WTC11 (cell line): Measurements from ENCODE around the gene MYOCOS. TPM values are rescaled to one million over a fixed set of nuclear protein-coding genes. Genes with fewer than 3 reads are reported as not detected.

Source experiments
- ATAC-seq: fragments of 200-7000 bp; cut with Tn5 transposase; 2 replicates; pipeline ENCODE4 v1.10.0; 2021; ENCODE audit warnings: mild to moderate bottlenecking, moderate library complexity
- CTCF ChIA-PET: fragments of 300-600 bp; sonication (Branson Sonifier 250); formaldehyde crosslinking; loops from one replicate; lab custom pipeline; 2021; ENCODE audit warnings: antibody characterized with exemption; lab: Charles Lee
- POLR2A ChIA-PET: fragments of 350-600 bp; sonication (Branson Sonifier 250); formaldehyde crosslinking; loops from one replicate; lab custom pipeline; 2021; ENCODE audit warnings: antibody characterized with exemption; lab: Charles Lee
- DNase-seq: peaks from one replicate; pipeline ENCODE4 v3.0.0; 2021; ENCODE audit warnings: low spot score
- H3K27ac Mint-ChIP-seq: 2 replicates; pipeline ENCODE4 v1.8.0; 2021; ENCODE audit warnings: mixed read lengths
- H3K27me3 Mint-ChIP-seq: 2 replicates; pipeline ENCODE4 v1.8.0; 2021; ENCODE audit warnings: low read depth, mild to moderate bottlenecking, moderate library complexity, mixed read lengths
- H3K36me3 Mint-ChIP-seq: 2 replicates; pipeline ENCODE4 v1.8.0; 2021; ENCODE audit warnings: mixed read lengths
- H3K4me1 Mint-ChIP-seq: 2 replicates; pipeline ENCODE4 v1.8.0; 2022; ENCODE audit warnings: mixed read lengths
- H3K4me3 Mint-ChIP-seq: 2 replicates; pipeline ENCODE4 v1.8.0; 2021; ENCODE audit warnings: mild to moderate bottlenecking, moderate library complexity, mixed read lengths
- H3K9me3 Mint-ChIP-seq: 2 replicates; pipeline ENCODE4 v1.8.0; 2021; ENCODE audit warnings: mixed read lengths
- ELF4 ChIP-seq: sonication (generic); formaldehyde crosslinking; IDR thresholded peaks from 2 replicates; pipeline ENCODE4 v1.8.1; 2022; ENCODE audit warnings: low read depth, mild to moderate bottlenecking, moderate library complexity, missing genetic modification reagents
- EMX1 ChIP-seq: fragments of 250-450 bp; sonication (Bioruptor Pico); IDR thresholded peaks from 2 replicates; pipeline ENCODE4 v1.8.0; 2021; ENCODE audit warnings: mild to moderate bottlenecking
- JUN ChIP-seq: sonication (generic); formaldehyde crosslinking; IDR thresholded peaks from 2 replicates; pipeline ENCODE4 v1.8.0; 2023; ENCODE audit warnings: mild to moderate bottlenecking, missing genetic modification reagents
- KAT7 ChIP-seq: sonication (generic); formaldehyde crosslinking; IDR thresholded peaks from 2 replicates; pipeline ENCODE4 v1.8.1; 2023; ENCODE audit warnings: missing genetic modification reagents, mild to moderate bottlenecking, borderline replicate concordance
- NR1H2 ChIP-seq: sonication (generic); formaldehyde crosslinking; IDR thresholded peaks from 2 replicates; pipeline ENCODE4 v1.9.0; 2021; ENCODE audit warnings: mild to moderate bottlenecking, moderate library complexity, missing genetic modification reagents
- NR2C2 ChIP-seq: sonication (generic); formaldehyde crosslinking; IDR thresholded peaks from 2 replicates; pipeline ENCODE4 v1.8.0; 2022; ENCODE audit warnings: mild to moderate bottlenecking, missing genetic modification reagents
- NR3C1 ChIP-seq: sonication (generic); formaldehyde crosslinking; conservative IDR thresholded peaks from 2 replicates; pipeline ENCODE4 v1.8.1; 2023; ENCODE audit warnings: low read depth, mild to moderate bottlenecking, missing genetic modification reagents
- SMAD4 ChIP-seq: sonication (generic); formaldehyde crosslinking; IDR thresholded peaks from 2 replicates; pipeline ENCODE4 v1.8.0; 2022; ENCODE audit warnings: mild to moderate bottlenecking, missing genetic modification reagents
- ZNF219 ChIP-seq: sonication (generic); formaldehyde crosslinking; IDR thresholded peaks from 2 replicates; pipeline ENCODE4 v1.8.0; 2023; ENCODE audit warnings: missing genetic modification reagents, mild to moderate bottlenecking, borderline replicate concordance
- ZNF317 ChIP-seq: sonication (generic); formaldehyde crosslinking; IDR thresholded peaks from 2 replicates; pipeline ENCODE4 v1.8.1; 2023; ENCODE audit warnings: low read depth, mild to moderate bottlenecking, moderate library complexity, missing genetic modification reagents, borderline replicate concordance
- ZNF671 ChIP-seq: fragments of 250-450 bp; sonication (Bioruptor Pico); IDR thresholded peaks from 2 replicates; pipeline ENCODE4 v1.8.0; 2021; ENCODE audit warnings: mild to moderate bottlenecking
- total RNA-seq: library from RNA; stranded (reverse); gene quantifications from 3 replicates; pipeline ENCODE4 v1.2.3, GENCODE V29; 2021
- TF ChIP-seq, protein P1 (sequence below): sonication (generic); formaldehyde crosslinking; IDR thresholded peaks from 2 replicates; pipeline ENCODE4 v1.8.1; 2022; ENCODE audit warnings: low read depth, mild to moderate bottlenecking, moderate library complexity, missing genetic modification reagents, borderline replicate concordance
- TF ChIP-seq, protein P2 (sequence below): sonication (generic); formaldehyde crosslinking; IDR thresholded peaks from 2 replicates; pipeline ENCODE4 v1.8.1; 2023; ENCODE audit warnings: mild to moderate bottlenecking, moderate library complexity, missing genetic modification reagents
- TF ChIP-seq, protein P3 (sequence below): sonication (generic); formaldehyde crosslinking; conservative IDR thresholded peaks from 2 replicates; pipeline ENCODE4 v1.8.1; 2023; ENCODE audit warnings: mild to moderate bottlenecking, low read depth, missing genetic modification reagents, moderate library complexity
- TF ChIP-seq, protein P4 (sequence below): sonication (generic); formaldehyde crosslinking; IDR thresholded peaks from 2 replicates; pipeline ENCODE4 v1.8.0; 2022; ENCODE audit warnings: missing genetic modification reagents
- TF ChIP-seq, protein P5 (sequence below): sonication (generic); formaldehyde crosslinking; IDR thresholded peaks from 2 replicates; pipeline ENCODE4 v1.8.0; 2023; ENCODE audit warnings: missing genetic modification reagents, mild to moderate bottlenecking, borderline replicate concordance

MYOCOS gene
- total RNA-seq, 1 experiment from 2014 or later = not detected

DNA sequence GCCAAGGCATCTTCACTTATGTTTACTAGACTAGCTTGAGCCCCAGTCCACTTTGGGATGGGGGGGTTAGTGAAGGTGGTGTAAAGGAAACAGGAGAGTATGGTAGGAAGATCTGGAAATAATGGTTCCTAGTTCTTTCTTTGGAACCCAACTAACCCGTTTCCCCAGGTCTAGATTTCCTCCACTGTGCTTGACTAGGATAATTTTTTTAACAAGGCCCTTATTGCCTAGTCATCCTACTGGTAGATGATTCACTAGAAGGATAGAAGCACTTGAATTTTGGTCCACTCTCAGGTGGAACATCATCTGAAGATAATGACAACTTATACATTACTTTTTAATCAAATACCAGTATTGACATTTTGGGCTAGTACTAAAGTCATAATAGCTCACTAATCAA lies 45.9 kb upstream of the MYOCOS start (continued):
- TF ChIP-seq, protein P1, sequence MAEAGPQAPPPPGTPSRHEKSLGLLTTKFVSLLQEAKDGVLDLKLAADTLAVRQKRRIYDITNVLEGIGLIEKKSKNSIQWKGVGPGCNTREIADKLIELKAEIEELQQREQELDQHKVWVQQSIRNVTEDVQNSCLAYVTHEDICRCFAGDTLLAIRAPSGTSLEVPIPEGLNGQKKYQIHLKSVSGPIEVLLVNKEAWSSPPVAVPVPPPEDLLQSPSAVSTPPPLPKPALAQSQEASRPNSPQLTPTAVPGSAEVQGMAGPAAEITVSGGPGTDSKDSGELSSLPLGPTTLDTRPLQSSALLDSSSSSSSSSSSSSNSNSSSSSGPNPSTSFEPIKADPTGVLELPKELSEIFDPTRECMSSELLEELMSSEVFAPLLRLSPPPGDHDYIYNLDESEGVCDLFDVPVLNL (CRISPR knock-in tag) = no peak

DNA sequence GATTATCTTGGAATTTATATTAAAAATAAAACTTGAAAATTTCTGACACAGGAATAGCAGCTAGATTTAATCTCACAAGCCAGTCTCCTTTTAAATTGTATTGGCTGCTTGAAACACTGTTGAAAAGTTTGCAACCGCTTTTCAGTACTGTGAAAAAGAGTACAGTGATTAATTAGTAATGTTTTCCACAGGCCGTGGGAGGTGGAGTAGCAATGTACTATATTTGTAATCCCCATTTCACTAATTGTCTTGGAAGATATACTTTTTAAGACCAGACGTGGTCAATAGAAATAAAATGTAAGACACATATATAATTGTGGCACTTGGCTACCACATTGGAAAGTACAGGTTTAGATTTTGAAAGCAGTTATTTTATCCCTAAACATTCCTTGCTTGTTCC lies 40.8 kb upstream of the MYOCOS start:
- TF ChIP-seq EMX1 (CRISPR knock-in tag) (no peak), NR1H2 (CRISPR knock-in tag) (no peak)
- no peak overlapping the region for H3K27ac Mint-ChIP-seq
- CTCF ChIA-PET = interaction anchor here (1.0 kb wide), 1 partner anchor 135 kb away, joined by 3 read pairs; no protein-coding TSS in a partner anchor
- no peaks in the 10 kb centered on the region for H3K27me3 Mint-ChIP-seq
- ATAC-seq = no peak
- DNase-seq = no peak
- H3K9me3 Mint-ChIP-seq = no peaks in the 10 kb centered on the region
- peaks cover 73% of the 10 kb centered on the region for H3K36me3 Mint-ChIP-seq
- H3K4me1 Mint-ChIP-seq = no peaks in the 10 kb centered on the region
- no peak overlapping the region for H3K4me3 Mint-ChIP-seq
- POLR2A ChIA-PET = no interaction called here

DNA sequence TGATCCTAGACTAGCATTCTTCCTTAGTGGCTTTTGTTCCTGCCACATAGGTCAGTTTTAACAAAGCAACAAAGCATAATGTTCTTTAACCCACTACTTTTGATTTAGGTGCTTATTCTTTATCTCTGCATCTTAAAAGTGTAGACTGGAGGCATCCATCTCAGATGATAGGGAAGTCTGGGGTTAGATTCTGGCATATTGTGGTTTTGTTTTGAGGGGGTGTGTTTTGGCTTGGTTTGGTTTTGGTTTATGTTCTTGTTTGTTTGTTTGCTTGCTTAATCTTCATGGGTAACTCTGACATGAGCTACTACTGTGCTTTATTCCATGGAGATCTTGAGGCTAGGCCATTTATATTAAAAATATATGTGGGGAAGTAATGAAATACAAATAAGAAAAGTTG lies 40.3 kb upstream of the MYOCOS start:
- no peak overlapping the region for H3K27ac Mint-ChIP-seq
- no peak for TF ChIP-seq ZNF219 (CRISPR knock-in tag)
- no peak for TF ChIP-seq JUN (CRISPR knock-in tag)
- TF ChIP-seq, protein P2, sequence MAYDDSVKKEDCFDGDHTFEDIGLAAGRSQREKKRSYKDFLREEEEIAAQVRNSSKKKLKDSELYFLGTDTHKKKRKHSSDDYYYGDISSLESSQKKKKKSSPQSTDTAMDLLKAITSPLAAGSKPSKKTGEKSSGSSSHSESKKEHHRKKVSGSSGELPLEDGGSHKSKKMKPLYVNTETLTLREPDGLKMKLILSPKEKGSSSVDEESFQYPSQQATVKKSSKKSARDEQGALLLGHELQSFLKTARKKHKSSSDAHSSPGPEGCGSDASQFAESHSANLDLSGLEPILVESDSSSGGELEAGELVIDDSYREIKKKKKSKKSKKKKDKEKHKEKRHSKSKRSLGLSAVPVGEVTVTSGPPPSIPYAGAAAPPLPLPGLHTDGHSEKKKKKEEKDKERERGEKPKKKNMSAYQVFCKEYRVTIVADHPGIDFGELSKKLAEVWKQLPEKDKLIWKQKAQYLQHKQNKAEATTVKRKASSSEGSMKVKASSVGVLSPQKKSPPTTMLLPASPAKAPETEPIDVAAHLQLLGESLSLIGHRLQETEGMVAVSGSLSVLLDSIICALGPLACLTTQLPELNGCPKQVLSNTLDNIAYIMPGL = no peak
- no peak for TF ChIP-seq NR2C2 (CRISPR knock-in tag)
- no peak for TF ChIP-seq ZNF317
- TF ChIP-seq, protein P3, sequence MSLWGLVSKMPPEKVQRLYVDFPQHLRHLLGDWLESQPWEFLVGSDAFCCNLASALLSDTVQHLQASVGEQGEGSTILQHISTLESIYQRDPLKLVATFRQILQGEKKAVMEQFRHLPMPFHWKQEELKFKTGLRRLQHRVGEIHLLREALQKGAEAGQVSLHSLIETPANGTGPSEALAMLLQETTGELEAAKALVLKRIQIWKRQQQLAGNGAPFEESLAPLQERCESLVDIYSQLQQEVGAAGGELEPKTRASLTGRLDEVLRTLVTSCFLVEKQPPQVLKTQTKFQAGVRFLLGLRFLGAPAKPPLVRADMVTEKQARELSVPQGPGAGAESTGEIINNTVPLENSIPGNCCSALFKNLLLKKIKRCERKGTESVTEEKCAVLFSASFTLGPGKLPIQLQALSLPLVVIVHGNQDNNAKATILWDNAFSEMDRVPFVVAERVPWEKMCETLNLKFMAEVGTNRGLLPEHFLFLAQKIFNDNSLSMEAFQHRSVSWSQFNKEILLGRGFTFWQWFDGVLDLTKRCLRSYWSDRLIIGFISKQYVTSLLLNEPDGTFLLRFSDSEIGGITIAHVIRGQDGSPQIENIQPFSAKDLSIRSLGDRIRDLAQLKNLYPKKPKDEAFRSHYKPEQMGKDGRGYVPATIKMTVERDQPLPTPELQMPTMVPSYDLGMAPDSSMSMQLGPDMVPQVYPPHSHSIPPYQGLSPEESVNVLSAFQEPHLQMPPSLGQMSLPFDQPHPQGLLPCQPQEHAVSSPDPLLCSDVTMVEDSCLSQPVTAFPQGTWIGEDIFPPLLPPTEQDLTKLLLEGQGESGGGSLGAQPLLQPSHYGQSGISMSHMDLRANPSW (CRISPR knock-in tag) = no peak
- TF ChIP-seq SMAD4 (CRISPR knock-in tag) = no peak
- no peak for TF ChIP-seq ELF4 (CRISPR knock-in tag)
- no peak for TF ChIP-seq ZNF671 (CRISPR knock-in tag)
- TF ChIP-seq, protein P4, sequence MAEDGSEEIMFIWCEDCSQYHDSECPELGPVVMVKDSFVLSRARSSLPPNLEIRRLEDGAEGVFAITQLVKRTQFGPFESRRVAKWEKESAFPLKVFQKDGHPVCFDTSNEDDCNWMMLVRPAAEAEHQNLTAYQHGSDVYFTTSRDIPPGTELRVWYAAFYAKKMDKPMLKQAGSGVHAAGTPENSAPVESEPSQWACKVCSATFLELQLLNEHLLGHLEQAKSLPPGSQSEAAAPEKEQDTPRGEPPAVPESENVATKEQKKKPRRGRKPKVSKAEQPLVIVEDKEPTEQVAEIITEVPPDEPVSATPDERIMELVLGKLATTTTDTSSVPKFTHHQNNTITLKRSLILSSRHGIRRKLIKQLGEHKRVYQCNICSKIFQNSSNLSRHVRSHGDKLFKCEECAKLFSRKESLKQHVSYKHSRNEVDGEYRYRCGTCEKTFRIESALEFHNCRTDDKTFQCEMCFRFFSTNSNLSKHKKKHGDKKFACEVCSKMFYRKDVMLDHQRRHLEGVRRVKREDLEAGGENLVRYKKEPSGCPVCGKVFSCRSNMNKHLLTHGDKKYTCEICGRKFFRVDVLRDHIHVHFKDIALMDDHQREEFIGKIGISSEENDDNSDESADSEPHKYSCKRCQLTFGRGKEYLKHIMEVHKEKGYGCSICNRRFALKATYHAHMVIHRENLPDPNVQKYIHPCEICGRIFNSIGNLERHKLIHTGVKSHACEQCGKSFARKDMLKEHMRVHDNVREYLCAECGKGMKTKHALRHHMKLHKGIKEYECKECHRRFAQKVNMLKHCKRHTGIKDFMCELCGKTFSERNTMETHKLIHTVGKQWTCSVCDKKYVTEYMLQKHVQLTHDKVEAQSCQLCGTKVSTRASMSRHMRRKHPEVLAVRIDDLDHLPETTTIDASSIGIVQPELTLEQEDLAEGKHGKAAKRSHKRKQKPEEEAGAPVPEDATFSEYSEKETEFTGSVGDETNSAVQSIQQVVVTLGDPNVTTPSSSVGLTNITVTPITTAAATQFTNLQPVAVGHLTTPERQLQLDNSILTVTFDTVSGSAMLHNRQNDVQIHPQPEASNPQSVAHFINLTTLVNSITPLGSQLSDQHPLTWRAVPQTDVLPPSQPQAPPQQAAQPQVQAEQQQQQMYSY (CRISPR knock-in tag) = no peak
- TF ChIP-seq, protein P5, sequence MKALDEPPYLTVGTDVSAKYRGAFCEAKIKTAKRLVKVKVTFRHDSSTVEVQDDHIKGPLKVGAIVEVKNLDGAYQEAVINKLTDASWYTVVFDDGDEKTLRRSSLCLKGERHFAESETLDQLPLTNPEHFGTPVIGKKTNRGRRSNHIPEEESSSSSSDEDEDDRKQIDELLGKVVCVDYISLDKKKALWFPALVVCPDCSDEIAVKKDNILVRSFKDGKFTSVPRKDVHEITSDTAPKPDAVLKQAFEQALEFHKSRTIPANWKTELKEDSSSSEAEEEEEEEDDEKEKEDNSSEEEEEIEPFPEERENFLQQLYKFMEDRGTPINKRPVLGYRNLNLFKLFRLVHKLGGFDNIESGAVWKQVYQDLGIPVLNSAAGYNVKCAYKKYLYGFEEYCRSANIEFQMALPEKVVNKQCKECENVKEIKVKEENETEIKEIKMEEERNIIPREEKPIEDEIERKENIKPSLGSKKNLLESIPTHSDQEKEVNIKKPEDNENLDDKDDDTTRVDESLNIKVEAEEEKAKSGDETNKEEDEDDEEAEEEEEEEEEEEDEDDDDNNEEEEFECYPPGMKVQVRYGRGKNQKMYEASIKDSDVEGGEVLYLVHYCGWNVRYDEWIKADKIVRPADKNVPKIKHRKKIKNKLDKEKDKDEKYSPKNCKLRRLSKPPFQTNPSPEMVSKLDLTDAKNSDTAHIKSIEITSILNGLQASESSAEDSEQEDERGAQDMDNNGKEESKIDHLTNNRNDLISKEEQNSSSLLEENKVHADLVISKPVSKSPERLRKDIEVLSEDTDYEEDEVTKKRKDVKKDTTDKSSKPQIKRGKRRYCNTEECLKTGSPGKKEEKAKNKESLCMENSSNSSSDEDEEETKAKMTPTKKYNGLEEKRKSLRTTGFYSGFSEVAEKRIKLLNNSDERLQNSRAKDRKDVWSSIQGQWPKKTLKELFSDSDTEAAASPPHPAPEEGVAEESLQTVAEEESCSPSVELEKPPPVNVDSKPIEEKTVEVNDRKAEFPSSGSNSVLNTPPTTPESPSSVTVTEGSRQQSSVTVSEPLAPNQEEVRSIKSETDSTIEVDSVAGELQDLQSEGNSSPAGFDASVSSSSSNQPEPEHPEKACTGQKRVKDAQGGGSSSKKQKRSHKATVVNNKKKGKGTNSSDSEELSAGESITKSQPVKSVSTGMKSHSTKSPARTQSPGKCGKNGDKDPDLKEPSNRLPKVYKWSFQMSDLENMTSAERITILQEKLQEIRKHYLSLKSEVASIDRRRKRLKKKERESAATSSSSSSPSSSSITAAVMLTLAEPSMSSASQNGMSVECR = no peak
- TF ChIP-seq NR3C1 (CRISPR knock-in tag) = no peak
- TF ChIP-seq KAT7 (CRISPR knock-in tag) = no peak

More for the DNA sequence above, 40.3 kb upstream of the MYOCOS start:
- Mint-ChIP-seq H3K36me3 (peaks cover 71% of the 10 kb centered on the region), H3K9me3 (no peaks in the 10 kb centered on the region), H3K4me1 (no peaks in the 10 kb centered on the region), H3K27me3 (no peaks in the 10 kb centered on the region), H3K4me3 (no peak overlapping the region)
- CTCF ChIA-PET = no interaction called here
- DNase-seq (no peak), ATAC-seq (no peak)
- POLR2A ChIA-PET = no interaction called here
